HepG2 (cell line): ENCODE data around the gene GTPBP6. TPM values are rescaled to one million over a fixed set of nuclear protein-coding genes. Genes with fewer than 3 reads are reported as not detected.

Experiments used
- ATAC-seq: fragments of 200-7000 bp; cut with Tn5 transposase; 3 replicates; pipeline ENCODE4 v1.9.1; 2020; ENCODE audit warnings: mild to moderate bottlenecking, moderate library complexity
- BruUV-seq: library from RNA; stranded (reverse); fragments of 400-500 nt; replicated peaks from 2 replicates; lab custom pipeline; 2021; lab: Mats Ljungman, UMichigan
- CTCF ChIA-PET: fragments of 300-600 bp; formaldehyde crosslinking; extraction: SDS; loops from one replicate; lab custom pipeline; 2021; ENCODE audit warnings: low total read pairs, inconsistent platforms, low intra/inter-chr PET ratio; lab: Yijun Ruan, JAX
- POLR2A ChIA-PET: fragments of 350-600 bp; sonication (Branson Sonifier 250); formaldehyde crosslinking; loops from one replicate; lab custom pipeline; 2020; ENCODE audit warnings: antibody characterized with exemption, inconsistent platforms; lab: Yijun Ruan, JAX
- DNase-seq: peaks from one replicate; pipeline ENCODE4 v3.0.0-alpha.2; 2015; ENCODE audit warnings: low spot score
- FAIRE-seq: peaks from 3 replicates; lab custom pipeline; 2011; peaks lifted over from hg19 to GRCh38; lab: Jason Lieb, UNC
- H2AFZ ChIP-seq: one replicate; pipeline ENCODE4 v1.6.1; 2011; ENCODE audit warnings: low read length, inconsistent platforms
- H3K27ac ChIP-seq: fragments of 300-600 bp; 3 replicates; pipeline ENCODE4 v1.8.0; 2011; ENCODE audit warnings: mixed run types, mild to moderate bottlenecking, mixed read lengths, low read length, inconsistent platforms; ENCODE audit not compliant: insufficient read depth; ENCODE audit errors: extremely low read length
- H3K27me3 ChIP-seq, 2 experiments: fragments of 200-600 bp in 1 of 2; 2 replicates in 1 of 2; 3 replicates in 1 of 2; pipeline versions ENCODE4 v1.6.0 to v1.8.0; 2011; ENCODE audit warnings: low read length in 2 of 2, mild to moderate bottlenecking in 2 of 2, moderate library complexity in 2 of 2, inconsistent platforms in 1 of 2; ENCODE audit not compliant: insufficient read depth in 2 of 2, control insufficient read depth in 1 of 2
- H3K36me3 ChIP-seq, 2 experiments: fragments of 200-600 bp in 1 of 2; replicated peaks in 1 of 2; 2 replicates in 1 of 2; 3 replicates in 1 of 2; pipeline versions ENCODE4 v1.5.1 to v1.8.0; 2011; ENCODE audit warnings: low read length in 2 of 2, inconsistent platforms in 1 of 2; ENCODE audit not compliant: insufficient read depth in 2 of 2, control insufficient read depth in 1 of 2
- H3K4me1 ChIP-seq: 2 replicates; pipeline ENCODE4 v1.5.1; 2012; ENCODE audit warnings: low read length, inconsistent platforms; ENCODE audit not compliant: insufficient read depth
- H3K4me2 ChIP-seq: 2 replicates; pipeline ENCODE4 v1.6.0; 2011; ENCODE audit warnings: low read depth, low read length, inconsistent platforms
- H3K4me3 ChIP-seq, 3 experiments: fragments of 200-600 bp in 1 of 3; sonication (generic), shearing (Covaris generic) in 1 of 3; replicated peaks in 1 of 3; 2 replicates each; pipeline ENCODE4 v1.5.1; 2011 to 2016; ENCODE audit warnings: low read length in 3 of 3, inconsistent platforms in 2 of 3, low read depth in 2 of 3, mild to moderate bottlenecking in 2 of 3, control low read depth in 1 of 3, mixed read lengths in 1 of 3; ENCODE audit not compliant: insufficient read depth in 1 of 3
- H3K79me2 ChIP-seq: one replicate; pipeline ENCODE4 v1.6.1; 2011; ENCODE audit warnings: low read length, inconsistent platforms; ENCODE audit not compliant: insufficient read depth
- H3K9ac ChIP-seq: 2 replicates; pipeline ENCODE4 v1.6.0; 2011; ENCODE audit warnings: mild to moderate bottlenecking, low read depth, low read length, inconsistent platforms; ENCODE audit not compliant: insufficient read depth
- H3K9me3 ChIP-seq: 2 replicates; pipeline ENCODE4 v1.5.1; 2012; ENCODE audit warnings: mild to moderate bottlenecking, low read length
- H4K20me1 ChIP-seq: 2 replicates; pipeline ENCODE4 v1.6.0; 2011; ENCODE audit warnings: inconsistent platforms, mild to moderate bottlenecking, low read length, moderate library complexity; ENCODE audit not compliant: insufficient read depth
- ATRX ChIP-seq: sonication (generic); formaldehyde crosslinking; IDR thresholded peaks from 2 replicates; pipeline ENCODE4 v1.4.0; 2020; ENCODE audit warnings: missing genetic modification reagents, borderline replicate concordance
- BORCS8-MEF2B ChIP-seq: sonication (generic); formaldehyde crosslinking; IDR thresholded peaks from 2 replicates; pipeline ENCODE4 v1.8.0; 2022; ENCODE audit warnings: mild to moderate bottlenecking, missing genetic modification reagents
- GABPA ChIP-seq, 2 experiments: IDR thresholded peaks; 2 replicates each; pipeline ENCODE4 v1.6.1; 2011 to 2016; ENCODE audit warnings: low read depth in 2 of 2, low read length in 1 of 2, missing biosample characterization in 1 of 2, missing genetic modification characterization in 1 of 2
- HCFC1 ChIP-seq: fragments of 150-350 bp; IDR thresholded peaks from 2 replicates; pipeline ENCODE4 v1.6.1; 2014; ENCODE audit warnings: low read depth, low read length
- NCOA5 ChIP-seq: sonication (generic); formaldehyde crosslinking; IDR thresholded peaks from 2 replicates; pipeline ENCODE4 v1.4.0; 2020; ENCODE audit warnings: missing genetic modification reagents
- ZNF510 ChIP-seq: sonication (generic); formaldehyde crosslinking; IDR thresholded peaks from 2 replicates; pipeline ENCODE4 v1.4.0; 2020; ENCODE audit warnings: low read depth, mild to moderate bottlenecking, missing genetic modification reagents
- ZNF792 ChIP-seq: IDR thresholded peaks from 2 replicates; pipeline ENCODE4 v1.6.1; 2016
- WGBS: methylation state at CpG from one replicate; pipeline ENCODE4 v1.1.6; 2017; ENCODE audit warnings: low lambda C conversion rate; 5-methylcytosine and 5-hydroxymethylcytosine counted together
- in situ Hi-C: cut with HindIII; loops from 2 replicates; pipeline ENCODE4 v1.10.0; 2017; ENCODE audit warnings: low pct_unique_long_range_greater_than_20kb; ENCODE audit not compliant: extremely low pct_ligation_motif_present
- intact Hi-C: fragments of 100-400 bp; cut with micrococcal nuclease; formaldehyde crosslinking; loops from one replicate; pipeline ENCODE4 v1.10.0; 2022; ENCODE audit not compliant: unreplicated experiment
- polyA plus RNA-seq, 8 experiments: library from polyadenylated mRNA; depleted of rRNA in 3 of 8; stranded (reverse) in 7 of 8; unstranded in 1 of 8; fragments of >200 nt; fragmentation: Illumina TruSeq in 4 of 8; extraction: Trizol in 4 of 8; gene quantifications; 2 replicates each; pipeline versions ENCODE4 v1.2.1 to v1.2.3, GENCODE V29; 2011 to 2016; ENCODE audit warnings: low read depth in 4 of 8, missing spikeins in 1 of 8, mixed read lengths in 1 of 8; ENCODE audit not compliant: insufficient read depth in 1 of 8
- total RNA-seq, 5 experiments: library from RNA; depleted of rRNA; stranded (reverse); fragments of >200 nt; fragmentation: Illumina TruSeq; extraction: Trizol; gene quantifications; 2 replicates each; pipeline ENCODE4 v1.2.3, GENCODE V29; 2016; ENCODE audit warnings: low read depth in 1 of 5
- TF ChIP-seq, protein P1 (sequence below): IDR thresholded peaks from 2 replicates; pipeline ENCODE4 v1.6.1; 2016; ENCODE audit warnings: control low read depth
- TF ChIP-seq, protein P2 (sequence below): IDR thresholded peaks from 2 replicates; pipeline ENCODE4 v1.6.1; 2016
- TF ChIP-seq, protein P3 (sequence below): sonication (generic); formaldehyde crosslinking; IDR thresholded peaks from 2 replicates; pipeline ENCODE4 v1.5.0; 2020; ENCODE audit warnings: missing genetic modification reagents
- TF ChIP-seq, protein P4 (sequence below), 2 experiments: IDR thresholded peaks; 2 replicates each; pipeline ENCODE4 v1.6.1; 2011 to 2012; ENCODE audit warnings: low read length in 2 of 2, borderline replicate concordance in 1 of 2, low read depth in 1 of 2, mild to moderate bottlenecking in 1 of 2, moderate library complexity in 1 of 2
- TF ChIP-seq, protein P5 (sequence below): sonication (generic); formaldehyde crosslinking; IDR thresholded peaks from 2 replicates; pipeline ENCODE4 v1.4.0; 2020; ENCODE audit warnings: missing genetic modification reagents, borderline replicate concordance
- TF ChIP-seq, protein P6 (sequence below): sonication (generic); formaldehyde crosslinking; IDR thresholded peaks from 2 replicates; pipeline ENCODE4 v1.8.1; 2023; ENCODE audit warnings: missing genetic modification reagents, inconsistent platforms, borderline replicate concordance

Gene GTPBP6
- total and polyA plus RNA-seq, 2 of the 13 experiments (the other 11 are each of a cell fraction or from before 2014, with no cell fraction given), result 20.2 to 39.6 TPM

DNA sequence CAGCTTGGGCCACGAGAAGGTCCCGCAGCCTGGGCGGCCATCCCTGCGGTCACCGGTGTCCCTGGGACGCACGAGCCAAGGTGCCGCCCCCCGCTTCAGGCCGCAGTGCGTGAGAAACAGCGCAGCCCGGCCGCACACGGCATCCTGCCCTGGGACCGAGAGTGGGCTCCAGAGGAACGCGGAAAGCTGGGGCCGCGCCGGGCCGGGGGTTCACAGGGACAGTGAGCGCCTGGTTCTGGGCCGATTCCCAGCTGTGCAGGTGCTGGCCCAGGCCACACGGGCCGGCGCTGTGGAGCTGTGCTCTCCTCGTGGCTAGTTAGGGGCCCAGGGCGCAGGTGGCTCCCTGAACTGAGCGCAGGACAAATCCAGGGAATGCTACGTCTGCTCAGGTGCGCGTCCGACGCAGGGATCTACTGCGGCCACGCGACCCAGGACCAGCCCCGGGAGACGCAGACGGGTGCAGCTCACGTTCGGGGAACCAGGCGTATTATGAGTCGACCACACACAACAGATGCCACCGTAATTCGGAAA, 25.8 kb upstream of the GTPBP6 start:
- BruUV-seq, result no TSS peak
- ATAC-seq, result no peak
- in situ Hi-C loops (no loop called here), intact Hi-C loops (no loop called here)
- CTCF ChIA-PET, result no interaction called here
- H3K27ac ChIP-seq, result no peak overlapping the region
- H3K4me1 ChIP-seq, result 0 out of 2 replicates have a peak, but pooled peaks cover under 1% of the 10 kb centered on the region
- no peak for FAIRE-seq
- no peak overlapping the region for H3K4me3 ChIP-seq
- H3K4me2 ChIP-seq, result no peak overlapping the region
- H3K27me3 ChIP-seq, result no peaks in the 10 kb centered on the region
- H3K79me2 ChIP-seq, result no peaks in the 10 kb centered on the region
- H3K36me3 ChIP-seq, result peaks cover 0 to 7% of the 10 kb centered on the region in 2 experiments; a peak in 2 of 5 replicates
- H4K20me1 ChIP-seq, result no peaks in the 10 kb centered on the region
- no peak overlapping the region for H2AFZ ChIP-seq
- no peaks in the 10 kb centered on the region for H3K9me3 ChIP-seq
- POLR2A ChIA-PET, result no interaction called here
- no peak overlapping the region for H3K9ac ChIP-seq
- DNase-seq, result no peak
- 98% methylated on average over 35 of the region's 47 CpGs for WGBS
- no peak for TF ChIP-seq ZNF792
- no peak for TF ChIP-seq ATRX (CRISPR knock-in tag)
- TF ChIP-seq HCFC1, result no peak
- no peak for TF ChIP-seq GABPA (IDR thresholded peaks at IDR 0.05; ENCODE audit: low read depth, low read length)
- no peak for TF ChIP-seq GABPA (CRISPR knock-in tag; IDR thresholded peaks at IDR 0.05; ENCODE audit: low read depth)
- TF ChIP-seq, protein P1, sequence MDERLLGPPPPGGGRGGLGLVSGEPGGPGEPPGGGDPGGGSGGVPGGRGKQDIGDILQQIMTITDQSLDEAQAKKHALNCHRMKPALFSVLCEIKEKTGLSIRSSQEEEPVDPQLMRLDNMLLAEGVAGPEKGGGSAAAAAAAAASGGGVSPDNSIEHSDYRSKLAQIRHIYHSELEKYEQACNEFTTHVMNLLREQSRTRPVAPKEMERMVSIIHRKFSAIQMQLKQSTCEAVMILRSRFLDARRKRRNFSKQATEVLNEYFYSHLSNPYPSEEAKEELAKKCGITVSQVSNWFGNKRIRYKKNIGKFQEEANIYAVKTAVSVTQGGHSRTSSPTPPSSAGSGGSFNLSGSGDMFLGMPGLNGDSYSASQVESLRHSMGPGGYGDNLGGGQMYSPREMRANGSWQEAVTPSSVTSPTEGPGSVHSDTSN (CRISPR knock-in tag), result no peak
- TF ChIP-seq NCOA5 (CRISPR knock-in tag), result no peak
- TF ChIP-seq, protein P2, sequence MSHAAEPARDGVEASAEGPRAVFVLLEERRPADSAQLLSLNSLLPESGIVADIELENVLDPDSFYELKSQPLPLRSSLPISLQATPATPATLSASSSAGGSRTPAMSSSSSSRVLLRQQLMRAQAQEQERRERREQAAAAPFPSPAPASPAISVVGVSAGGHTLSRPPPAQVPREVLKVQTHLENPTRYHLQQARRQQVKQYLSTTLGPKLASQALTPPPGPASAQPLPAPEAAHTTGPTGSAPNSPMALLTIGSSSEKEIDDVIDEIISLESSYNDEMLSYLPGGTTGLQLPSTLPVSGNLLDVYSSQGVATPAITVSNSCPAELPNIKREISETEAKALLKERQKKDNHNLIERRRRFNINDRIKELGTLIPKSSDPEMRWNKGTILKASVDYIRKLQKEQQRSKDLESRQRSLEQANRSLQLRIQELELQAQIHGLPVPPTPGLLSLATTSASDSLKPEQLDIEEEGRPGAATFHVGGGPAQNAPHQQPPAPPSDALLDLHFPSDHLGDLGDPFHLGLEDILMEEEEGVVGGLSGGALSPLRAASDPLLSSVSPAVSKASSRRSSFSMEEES (CRISPR knock-in tag), result no peak
- TF ChIP-seq, protein P3, sequence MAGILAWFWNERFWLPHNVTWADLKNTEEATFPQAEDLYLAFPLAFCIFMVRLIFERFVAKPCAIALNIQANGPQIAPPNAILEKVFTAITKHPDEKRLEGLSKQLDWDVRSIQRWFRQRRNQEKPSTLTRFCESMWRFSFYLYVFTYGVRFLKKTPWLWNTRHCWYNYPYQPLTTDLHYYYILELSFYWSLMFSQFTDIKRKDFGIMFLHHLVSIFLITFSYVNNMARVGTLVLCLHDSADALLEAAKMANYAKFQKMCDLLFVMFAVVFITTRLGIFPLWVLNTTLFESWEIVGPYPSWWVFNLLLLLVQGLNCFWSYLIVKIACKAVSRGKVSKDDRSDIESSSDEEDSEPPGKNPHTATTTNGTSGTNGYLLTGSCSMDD, result no peak
- TF ChIP-seq ZNF510, result no peak
- TF ChIP-seq, protein P4, sequence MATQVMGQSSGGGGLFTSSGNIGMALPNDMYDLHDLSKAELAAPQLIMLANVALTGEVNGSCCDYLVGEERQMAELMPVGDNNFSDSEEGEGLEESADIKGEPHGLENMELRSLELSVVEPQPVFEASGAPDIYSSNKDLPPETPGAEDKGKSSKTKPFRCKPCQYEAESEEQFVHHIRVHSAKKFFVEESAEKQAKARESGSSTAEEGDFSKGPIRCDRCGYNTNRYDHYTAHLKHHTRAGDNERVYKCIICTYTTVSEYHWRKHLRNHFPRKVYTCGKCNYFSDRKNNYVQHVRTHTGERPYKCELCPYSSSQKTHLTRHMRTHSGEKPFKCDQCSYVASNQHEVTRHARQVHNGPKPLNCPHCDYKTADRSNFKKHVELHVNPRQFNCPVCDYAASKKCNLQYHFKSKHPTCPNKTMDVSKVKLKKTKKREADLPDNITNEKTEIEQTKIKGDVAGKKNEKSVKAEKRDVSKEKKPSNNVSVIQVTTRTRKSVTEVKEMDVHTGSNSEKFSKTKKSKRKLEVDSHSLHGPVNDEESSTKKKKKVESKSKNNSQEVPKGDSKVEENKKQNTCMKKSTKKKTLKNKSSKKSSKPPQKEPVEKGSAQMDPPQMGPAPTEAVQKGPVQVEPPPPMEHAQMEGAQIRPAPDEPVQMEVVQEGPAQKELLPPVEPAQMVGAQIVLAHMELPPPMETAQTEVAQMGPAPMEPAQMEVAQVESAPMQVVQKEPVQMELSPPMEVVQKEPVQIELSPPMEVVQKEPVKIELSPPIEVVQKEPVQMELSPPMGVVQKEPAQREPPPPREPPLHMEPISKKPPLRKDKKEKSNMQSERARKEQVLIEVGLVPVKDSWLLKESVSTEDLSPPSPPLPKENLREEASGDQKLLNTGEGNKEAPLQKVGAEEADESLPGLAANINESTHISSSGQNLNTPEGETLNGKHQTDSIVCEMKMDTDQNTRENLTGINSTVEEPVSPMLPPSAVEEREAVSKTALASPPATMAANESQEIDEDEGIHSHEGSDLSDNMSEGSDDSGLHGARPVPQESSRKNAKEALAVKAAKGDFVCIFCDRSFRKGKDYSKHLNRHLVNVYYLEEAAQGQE (IDR thresholded peaks at IDR 0.05; ENCODE audit: borderline replicate concordance in 1 of 2, low read depth in 1 of 2, low read length in 2 of 2), result no peak
- TF ChIP-seq, protein P5, sequence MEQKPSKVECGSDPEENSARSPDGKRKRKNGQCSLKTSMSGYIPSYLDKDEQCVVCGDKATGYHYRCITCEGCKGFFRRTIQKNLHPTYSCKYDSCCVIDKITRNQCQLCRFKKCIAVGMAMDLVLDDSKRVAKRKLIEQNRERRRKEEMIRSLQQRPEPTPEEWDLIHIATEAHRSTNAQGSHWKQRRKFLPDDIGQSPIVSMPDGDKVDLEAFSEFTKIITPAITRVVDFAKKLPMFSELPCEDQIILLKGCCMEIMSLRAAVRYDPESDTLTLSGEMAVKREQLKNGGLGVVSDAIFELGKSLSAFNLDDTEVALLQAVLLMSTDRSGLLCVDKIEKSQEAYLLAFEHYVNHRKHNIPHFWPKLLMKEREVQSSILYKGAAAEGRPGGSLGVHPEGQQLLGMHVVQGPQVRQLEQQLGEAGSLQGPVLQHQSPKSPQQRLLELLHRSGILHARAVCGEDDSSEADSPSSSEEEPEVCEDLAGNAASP (CRISPR knock-in tag), result no peak
- TF ChIP-seq, protein P6, sequence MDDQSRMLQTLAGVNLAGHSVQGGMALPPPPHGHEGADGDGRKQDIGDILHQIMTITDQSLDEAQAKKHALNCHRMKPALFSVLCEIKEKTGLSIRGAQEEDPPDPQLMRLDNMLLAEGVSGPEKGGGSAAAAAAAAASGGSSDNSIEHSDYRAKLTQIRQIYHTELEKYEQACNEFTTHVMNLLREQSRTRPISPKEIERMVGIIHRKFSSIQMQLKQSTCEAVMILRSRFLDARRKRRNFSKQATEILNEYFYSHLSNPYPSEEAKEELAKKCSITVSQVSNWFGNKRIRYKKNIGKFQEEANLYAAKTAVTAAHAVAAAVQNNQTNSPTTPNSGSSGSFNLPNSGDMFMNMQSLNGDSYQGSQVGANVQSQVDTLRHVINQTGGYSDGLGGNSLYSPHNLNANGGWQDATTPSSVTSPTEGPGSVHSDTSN, result no peak
- TF ChIP-seq BORCS8-MEF2B, result no peak
